Renal cortex interstitium (tissue), 11 donors: ENCODE measurements around the gene ARHGAP42. TPM values are rescaled to one million over a fixed set of nuclear protein-coding genes. Genes with fewer than 3 reads are reported as not detected.

Source experiments
- DNase-seq, 11 donors: peaks; one replicate each; pipeline ENCODE4 v3.0.0-alpha.2; 2013; ENCODE audit warnings: low read depth in 9 of 11, low spot score in 4 of 11; ENCODE audit errors: extremely low read depth in 1 of 11
- polyA plus RNA-seq, 3 donors: library from polyadenylated mRNA; unstranded; fragments of 120-200 nt; gene quantifications; one replicate each; pipeline ENCODE4 v1.2.1, GENCODE V29; 2013; ENCODE audit not compliant: insufficient read length in 3 of 3

The ARHGAP42 gene
- polyA plus RNA-seq, 3 donors: 25.6 to 30.6 (median 28.5) TPM

DNA sequence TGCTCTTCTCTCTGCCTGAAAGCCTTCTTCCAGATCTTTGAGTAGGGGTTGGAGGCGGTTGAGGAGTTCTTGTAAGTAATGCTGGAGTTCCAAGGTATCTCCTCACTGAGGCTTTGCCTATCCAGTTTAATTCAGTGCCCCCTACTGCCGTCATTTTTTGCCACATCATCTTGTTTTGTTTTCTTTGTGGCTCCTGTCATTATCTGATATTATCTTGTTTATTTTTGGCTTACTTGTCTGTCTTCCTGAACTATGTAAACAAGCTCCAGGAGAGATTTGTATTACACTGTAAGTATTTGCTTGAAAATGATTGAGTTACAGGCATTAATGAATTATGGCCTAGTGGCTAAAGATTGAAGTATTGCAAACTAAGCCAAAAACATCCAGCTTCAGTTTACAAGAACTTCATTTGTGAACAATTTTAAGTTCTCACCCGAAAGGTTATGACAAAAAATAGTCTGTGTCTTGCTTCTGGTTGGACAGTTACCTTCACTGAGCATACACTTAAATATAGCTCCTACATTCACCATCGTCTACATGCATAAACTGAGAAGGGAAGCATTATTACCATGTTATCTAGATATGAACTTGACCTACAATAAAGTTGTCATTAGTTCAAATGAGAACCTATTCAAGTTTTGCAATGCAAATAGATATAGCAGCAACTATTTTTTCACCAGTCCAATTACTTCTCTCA, 154.8 kb downstream of the ARHGAP42 start:
- DNase-seq: no peak

DNA sequence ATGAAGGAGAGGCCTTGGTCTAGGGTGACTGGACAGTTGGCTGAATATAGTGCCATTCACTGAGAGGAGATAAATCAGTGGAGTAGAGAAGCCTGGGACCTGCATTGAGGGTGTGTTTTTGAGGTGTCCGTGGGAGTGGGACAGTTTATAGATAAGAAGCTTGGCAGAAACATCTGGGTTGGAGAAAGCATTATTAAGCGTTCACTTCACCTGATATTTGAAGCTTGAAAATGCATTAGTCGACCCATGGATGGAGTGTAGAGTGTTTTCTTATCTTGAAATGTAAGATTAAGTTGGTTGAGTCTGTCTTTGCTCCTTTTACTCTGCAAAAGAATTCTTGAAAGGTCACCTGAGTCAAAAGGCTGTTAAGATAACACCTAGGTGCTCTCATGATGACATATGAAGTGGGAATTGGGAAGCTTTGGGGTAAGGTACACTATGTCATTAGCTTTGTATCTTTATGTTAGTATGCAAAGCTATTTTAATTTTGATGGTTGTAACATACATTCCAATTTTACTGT, 160.7 kb downstream of the ARHGAP42 start:
- no peak for DNase-seq

DNA sequence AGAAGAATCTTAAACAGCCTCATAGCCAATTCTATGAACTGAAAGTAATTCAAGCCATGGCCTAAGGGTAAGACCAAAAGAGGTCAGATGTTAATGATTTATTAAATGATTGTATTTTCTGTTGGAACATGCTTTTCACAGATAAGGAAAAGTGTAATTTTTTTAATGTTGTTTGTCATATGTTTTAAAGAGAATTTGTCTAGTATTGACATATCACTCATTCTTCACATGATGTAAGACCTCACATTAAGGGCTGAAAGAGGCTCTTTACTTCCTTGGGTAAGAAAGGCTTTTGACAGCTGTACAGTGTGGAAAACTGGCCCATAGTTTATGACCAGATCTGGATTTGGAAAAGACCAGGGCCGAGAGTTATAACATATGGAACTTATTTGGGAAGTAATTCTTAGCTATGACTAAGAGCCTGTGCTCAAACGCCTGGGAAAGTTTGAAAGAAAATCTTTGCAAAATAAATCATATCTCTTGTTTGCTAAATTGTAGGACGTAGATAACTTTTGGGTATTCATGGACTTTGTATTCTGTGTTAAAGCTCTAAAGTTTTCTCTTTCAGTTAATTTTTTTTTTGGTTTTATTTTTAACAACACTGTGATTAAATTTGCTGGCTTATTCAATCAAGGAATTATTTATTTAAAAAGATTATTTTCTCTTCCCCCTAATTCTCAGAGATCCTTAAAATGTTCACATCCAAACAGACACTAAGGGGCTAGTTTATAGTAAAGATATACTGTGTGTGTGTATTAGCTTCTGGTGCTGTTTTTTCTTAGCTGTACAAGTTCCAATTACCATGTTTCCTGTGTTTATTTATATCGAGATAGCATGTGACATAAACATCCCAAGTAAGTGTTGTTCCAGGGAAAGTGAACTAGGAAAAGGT, 162.2 kb downstream of the ARHGAP42 start:
- DNase-seq: peak in 1 of 11 donors; percentile 35

DNA sequence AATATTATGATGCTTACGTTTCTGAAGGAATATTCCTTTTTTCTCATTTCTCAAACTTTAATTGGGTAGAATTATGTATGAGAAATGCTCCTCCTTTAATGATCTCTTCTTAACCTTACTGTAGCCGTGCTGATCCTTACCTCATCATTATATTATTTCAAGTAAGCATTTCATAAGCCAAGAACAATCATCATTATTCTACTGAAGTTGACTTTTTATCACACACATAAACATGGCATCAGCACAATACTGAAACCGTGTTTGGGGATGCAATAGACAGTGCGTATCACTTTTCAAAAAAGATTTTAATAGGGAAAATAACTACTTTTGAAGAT, 162.8 kb downstream of the ARHGAP42 start:
- DNase-seq: no peak

GRCh38 chr11:100851147-100851546, 164.1 kb downstream of the ARHGAP42 start:
- no peak for DNase-seq

DNA sequence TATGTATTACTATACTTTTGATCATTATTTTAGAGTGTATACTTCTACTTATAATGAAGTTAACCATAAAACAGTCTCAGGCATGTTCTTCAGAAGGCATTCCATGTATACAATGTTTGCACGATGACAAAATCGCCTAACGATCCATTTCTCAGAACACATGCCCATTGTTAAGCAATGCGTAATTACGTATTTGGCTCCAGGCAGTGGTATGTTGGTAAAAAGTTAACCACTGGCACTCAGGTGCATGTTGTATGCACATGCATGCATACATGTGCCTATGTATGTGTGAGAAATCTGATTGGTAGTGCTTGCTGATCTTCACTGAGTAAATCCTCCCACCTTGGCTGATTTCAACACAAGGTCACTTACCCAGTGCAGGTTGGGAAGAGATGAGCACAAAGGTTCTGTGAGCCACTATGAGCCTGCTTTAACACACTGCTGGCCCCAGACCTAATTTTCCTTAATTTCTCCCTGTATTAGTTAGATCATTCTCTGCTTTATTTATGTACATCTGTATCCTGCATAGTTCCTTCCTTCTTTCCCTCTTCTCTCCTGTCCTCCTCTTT, 164.6 kb downstream of the ARHGAP42 start:
- no peak for DNase-seq

DNA sequence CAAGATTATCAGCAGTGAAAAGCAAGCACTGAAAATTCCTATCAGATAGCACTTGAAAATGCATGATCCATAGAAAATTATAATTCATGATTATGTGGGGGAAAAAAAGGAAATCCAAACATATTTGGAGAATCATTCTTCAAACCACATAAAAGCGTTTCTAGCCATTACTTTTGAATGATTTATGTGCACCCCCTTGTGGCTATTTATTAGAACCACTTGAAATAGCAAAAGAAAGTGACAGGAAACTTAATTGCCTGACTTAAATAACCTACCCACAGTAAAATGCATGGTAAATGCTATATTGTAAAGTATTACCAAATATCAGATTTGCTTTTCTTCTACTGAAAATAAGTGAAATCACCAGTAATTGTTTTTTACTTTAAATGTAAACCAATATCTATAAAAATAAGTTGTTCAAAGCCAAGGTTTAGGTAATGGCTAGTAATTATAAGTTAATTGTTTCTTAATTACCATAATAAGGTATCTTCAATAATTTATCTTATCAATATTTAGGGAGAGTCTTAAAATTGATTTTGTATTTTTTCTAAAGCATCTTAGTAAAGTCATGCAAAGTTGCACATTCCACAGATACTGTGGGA, 168.5 kb downstream of the ARHGAP42 start:
- peak in 6 of 11 donors; percentile 38 to 71 (median 50) for DNase-seq

- no peak for DNase-seq
Observed at GRCh38 chr11:100857236-100858005, 170.3 kb downstream of the ARHGAP42 start.

DNA sequence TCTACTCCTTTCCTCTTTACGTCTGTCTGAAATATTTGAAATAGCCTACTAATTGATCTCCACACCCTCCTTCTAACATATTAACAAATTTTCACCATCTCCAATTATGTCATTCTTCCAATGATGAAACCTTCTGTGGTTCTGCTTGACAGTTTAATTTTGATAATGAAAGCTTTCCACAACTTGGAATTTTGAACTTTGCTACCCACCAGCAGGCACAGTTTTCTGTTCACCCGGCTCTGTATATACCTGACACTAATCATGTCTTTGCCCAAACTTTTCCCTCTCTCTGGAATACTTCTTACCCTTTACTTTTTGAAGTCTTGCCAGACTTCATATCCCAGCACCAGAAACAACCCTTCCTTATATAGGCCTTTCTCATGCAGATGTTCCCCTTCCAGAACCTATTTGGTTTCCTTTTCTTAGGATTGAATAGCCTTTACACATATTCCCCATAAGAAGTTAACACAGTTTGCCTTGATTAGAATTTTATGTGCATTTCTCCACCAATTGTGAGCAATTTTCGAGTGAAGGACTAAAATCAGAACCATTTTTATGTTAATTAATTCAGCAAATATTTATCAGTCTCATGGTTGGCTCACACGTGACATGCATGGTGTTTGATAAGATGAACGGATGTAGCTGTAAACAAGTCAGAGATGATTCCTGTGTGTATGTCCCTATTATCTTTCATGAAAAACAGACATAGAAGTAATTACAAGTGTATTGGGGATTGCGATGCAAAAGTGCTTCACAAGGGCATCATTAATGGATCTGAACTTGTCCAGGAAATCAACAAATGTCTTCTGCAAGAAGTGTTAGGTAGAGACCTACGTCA, 173.4 kb downstream of the ARHGAP42 start:
- no peak for DNase-seq

- DNase-seq: no peak
Observed at GRCh38 chr11:100861212-100861611, 174.1 kb downstream of the ARHGAP42 start.

- DNase-seq: no peak
Observed at GRCh38 chr11:100863080-100863581, 176.0 kb downstream of the ARHGAP42 start.

- DNase-seq: no peak
Observed at GRCh38 chr11:100865443-100866065, 178.5 kb downstream of the ARHGAP42 start.

DNA sequence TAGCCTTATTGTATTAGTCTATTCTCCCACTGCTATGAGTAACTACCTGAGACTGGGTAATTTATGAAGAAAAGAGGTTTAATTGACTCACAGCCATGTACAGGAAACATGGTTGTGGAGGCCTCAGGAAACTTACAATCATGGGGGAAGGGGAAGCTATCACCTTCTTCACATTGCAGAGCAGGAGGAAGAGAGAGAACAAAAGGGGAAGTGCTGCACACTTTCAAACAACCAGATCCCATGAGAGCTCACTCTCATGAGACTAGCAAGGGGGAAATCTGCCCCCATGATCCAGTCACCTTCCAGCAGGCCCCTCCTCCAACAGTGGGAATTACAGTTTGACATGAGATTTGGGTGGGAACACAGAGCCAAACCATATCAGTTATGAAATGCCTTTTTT, 179.4 kb downstream of the ARHGAP42 start:
- no peak for DNase-seq

- peak in 1 of 11 donors; percentile 25 for DNase-seq
Observed at GRCh38 chr11:100867606-100868005, 180.5 kb downstream of the ARHGAP42 start.

DNA sequence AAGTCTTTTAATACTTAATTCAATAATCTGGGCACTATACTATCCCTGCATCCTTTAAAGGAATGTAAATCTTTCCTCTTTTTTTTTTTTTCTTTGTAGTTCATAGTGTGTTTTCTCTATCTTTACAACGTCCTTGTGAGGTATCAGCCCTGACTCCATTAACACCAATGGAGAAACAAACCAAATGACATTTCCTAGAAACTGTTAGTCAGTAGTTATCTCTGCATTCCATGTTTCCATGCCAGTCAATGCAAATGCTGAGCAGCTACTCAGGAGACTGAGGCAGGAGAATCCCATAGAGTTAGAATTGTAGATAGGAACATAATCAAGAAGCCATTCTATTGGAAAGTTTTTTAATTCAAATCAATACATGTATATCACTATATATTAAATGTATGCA, 182.2 kb downstream of the ARHGAP42 start:
- DNase-seq: no peak

GRCh38 chr11:100870138-100870537, 183.1 kb downstream of the ARHGAP42 start:
- DNase-seq: no peak
